HG03060 (cell line): ENCODE measurements around the gene MYO7B.

ENCODE experiments used
- ATAC-seq: cut with Tn5 transposase; IDR thresholded peaks from one replicate; pipeline ENCODE4 v1.9.1; 2021; ENCODE audit warnings: low read depth, moderate number of reproducible peaks; ENCODE audit not compliant: unreplicated experiment

Gene MYO7B

DNA sequence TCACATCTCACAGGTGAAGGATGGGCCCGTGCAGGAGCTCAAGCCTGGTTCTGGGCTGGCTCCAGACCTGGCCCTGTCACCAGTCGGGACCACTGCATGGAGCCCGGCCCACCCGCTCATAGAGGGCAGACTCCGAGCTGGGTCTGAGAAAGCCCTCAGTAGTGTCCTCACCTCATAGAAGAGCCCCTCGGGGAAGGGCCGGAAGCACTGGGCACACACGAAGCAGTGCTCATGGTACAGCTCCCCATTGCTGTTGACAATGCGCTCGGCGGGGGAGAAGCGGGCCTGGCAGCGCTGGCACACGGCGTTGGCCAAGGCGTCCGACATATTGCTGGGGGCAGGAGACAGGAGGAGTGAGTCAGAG lies 121.7 kb downstream of the MYO7B start:
- ATAC-seq = no peak

- no peak for ATAC-seq
These were observed 122.7 kb downstream of the MYO7B start for GRCh38 chr2:127658146-127658545.

- ATAC-seq = no peak
These were observed 123.3 kb downstream of the MYO7B start for GRCh38 chr2:127658641-127659407.

- ATAC-seq = no peak
These were observed 124.2 kb downstream of the MYO7B start for GRCh38 chr2:127659408-127660290.

DNA sequence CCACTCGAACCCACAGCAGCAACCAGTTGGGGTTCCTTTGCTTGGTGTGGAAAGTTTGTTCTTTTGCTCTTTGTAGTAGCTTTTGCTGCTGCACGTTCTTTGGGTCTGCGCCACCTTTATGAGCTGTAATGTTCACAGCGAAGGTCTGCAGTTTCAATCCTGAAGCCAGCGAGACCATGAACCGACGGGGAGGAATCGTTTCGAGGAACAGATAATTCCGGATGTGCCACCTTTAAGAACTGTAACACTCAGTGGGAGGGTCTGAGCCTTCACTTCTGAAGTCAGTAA lies 124.8 kb downstream of the MYO7B start:
- no peak for ATAC-seq

DNA sequence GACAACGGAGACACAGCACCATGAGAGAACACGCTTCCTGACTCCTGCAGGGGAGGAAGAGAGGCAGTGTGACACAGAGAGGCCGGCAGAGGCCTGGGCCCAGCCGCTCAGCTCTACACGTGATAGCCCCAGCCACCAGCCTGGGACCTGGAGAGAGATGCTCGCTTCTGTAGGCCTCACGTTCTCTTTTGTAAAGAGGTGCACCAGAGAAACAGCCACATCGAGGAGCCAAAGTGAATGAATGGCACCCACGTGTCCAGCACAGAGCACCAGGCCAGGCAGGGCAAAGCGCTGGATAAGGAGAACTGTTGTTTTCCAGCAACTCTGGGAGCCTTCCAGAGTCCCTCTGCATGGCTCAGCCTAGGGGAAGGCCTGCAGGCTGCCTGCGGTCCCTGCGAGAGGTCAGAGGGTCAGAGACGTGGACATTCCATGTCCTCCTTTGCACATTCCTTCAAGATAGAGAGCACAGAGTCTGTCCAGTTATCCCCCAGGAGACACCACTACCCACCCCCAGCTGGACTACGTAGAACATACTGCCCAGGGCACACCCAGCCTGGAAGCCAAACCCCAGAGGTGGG lies 125.7 kb downstream of the MYO7B start:
- no peak for ATAC-seq

GRCh38 chr2:127661949-127662510 lies 126.5 kb downstream of the MYO7B start:
- no peak for ATAC-seq

DNA sequence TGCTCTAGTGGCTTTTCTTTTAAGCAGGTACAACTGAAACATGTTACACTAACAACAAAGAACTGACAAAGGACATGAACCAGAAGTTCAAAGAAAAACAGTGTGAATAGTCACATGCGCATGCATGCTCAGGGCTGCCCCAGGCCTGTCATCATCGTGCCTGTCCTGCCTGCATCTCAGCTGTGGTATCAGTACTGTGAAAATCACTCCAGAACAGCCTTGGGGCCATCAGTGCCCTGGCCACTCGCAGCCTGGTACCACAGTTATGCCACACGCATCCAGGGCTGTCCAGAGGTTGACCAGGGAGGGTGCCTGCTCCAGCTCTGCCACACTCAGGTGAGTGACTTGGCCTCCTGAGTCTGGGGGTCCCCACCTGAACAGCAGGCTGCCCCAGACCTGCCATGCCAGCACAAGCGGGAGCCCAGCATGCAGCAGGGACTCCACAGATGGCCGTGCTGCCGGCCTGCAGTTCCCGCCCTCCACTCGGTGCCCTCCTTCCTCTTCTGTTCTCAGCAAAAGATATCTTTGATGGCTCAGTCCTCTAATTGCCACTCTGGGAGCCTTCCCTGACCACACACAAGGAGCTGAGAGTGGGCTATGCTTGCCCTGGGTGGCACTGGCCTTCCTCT lies 127.6 kb downstream of the MYO7B start:
- ATAC-seq = no peak

DNA sequence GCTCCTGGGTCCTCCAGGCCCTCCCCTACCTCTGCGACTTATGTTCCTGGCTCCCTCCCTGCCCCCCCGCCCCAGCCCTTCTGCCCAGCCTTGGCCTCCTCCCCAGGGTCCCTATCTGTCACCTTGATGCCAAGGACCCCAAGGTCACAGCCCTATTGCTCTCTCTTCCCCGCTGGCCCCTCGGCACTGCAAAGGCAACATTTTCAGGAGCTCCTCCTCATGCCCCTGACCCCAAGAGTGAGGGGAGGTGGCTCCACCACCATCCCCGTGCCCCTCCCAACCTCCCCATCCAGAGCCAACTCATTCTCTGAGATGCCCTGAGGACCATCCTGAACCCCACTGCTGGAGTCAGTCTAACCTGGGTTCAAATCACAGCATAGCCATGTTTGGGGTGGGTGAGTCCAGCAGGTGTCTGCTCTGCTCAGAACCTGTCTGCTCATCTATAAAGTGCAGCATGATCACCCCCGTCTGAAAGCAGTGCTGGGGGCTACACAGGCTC lies 128.1 kb downstream of the MYO7B start:
- ATAC-seq = no peak

GRCh38 chr2:127664065-127664894 lies 128.8 kb downstream of the MYO7B start:
- ATAC-seq = no peak

DNA sequence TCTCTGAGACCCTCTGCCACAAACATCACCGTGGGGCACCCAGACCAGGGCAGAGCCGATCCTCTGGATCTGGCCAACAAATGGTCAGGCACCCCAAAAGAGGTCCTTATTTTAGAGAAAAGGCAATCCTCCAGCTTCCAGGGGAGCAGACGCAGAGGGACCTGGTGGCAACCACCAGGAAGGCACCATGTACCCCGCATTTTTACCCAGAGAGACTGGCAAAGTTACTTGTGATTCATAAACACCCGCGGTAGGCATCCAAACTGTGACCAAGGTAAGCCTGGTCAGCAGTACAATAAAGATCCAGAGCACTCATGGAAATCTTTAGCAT lies 129.4 kb downstream of the MYO7B start:
- ATAC-seq = no peak

GRCh38 chr2:127665267-127665893 lies 129.9 kb downstream of the MYO7B start:
- ATAC-seq = no peak

- ATAC-seq = no peak
These were observed 133.6 kb downstream of the MYO7B start for GRCh38 chr2:127669056-127669455.

- no peak for ATAC-seq
These were observed 134.8 kb downstream of the MYO7B start for GRCh38 chr2:127670055-127670956.

DNA sequence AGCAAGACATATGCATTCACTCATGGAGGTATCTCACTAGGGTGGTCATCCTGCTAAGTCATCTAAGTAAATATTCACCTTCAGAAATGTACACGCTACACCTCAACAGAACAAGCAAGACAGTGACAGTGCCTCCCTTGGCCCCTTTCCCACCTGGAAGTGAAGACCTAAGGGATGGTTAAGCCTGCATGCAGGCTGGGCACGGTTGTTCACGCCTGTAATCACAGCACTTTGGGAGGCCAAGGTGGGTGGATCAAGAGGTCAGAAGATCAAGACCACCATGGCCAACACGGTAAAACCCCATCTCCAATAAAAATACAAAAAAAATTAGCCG lies 135.4 kb downstream of the MYO7B start:
- ATAC-seq = no peak

- ATAC-seq = no peak
These were observed 136.2 kb downstream of the MYO7B start for GRCh38 chr2:127671557-127672302.

- no peak for ATAC-seq
These were observed 137.1 kb downstream of the MYO7B start for GRCh38 chr2:127672341-127673224.
